Measurements from ENCODE around the gene SLFN13. TPM values are rescaled to one million over a fixed set of nuclear protein-coding genes. Genes with fewer than 3 reads are reported as not detected.

SLFN13 gene
- total RNA-seq, 1 experiment from 2014 or later = 0.10 TPM

GRCh38 chr17:35479271-35479670 lies 30.7 kb upstream of the SLFN13 start:
- BruUV-seq (replicated peaks) = no TSS peak
- ATAC-seq = no peak
- Histone ChIP-seq H3K9me2 (ENCODE audit: insufficient read depth) (no peaks in the 10 kb centered on the region), H3K27ac (ENCODE audit: low read depth, low read length) (no peak overlapping the region), H3K9me3 (ENCODE audit: control insufficient read depth in 1 of 2, insufficient read depth in 1 of 2, low read depth in 1 of 2, low read length in 2 of 2) (no peaks in the 10 kb centered on the region), H3K4me3 (replicated peaks in 1 of 2; ENCODE audit: low read depth in 1 of 2, low read length in 2 of 2) (no peak overlapping the region), H4K20me1 (ENCODE audit: insufficient read depth) (no peaks in the 10 kb centered on the region), H2AFZ (ENCODE audit: low read depth, low read length, poor library complexity, severe bottlenecking) (no peak overlapping the region), H3K4me1 (ENCODE audit: control insufficient read depth in 1 of 2, insufficient read depth in 2 of 2, low read length in 2 of 2) (no peaks in the 10 kb centered on the region), H3K27me3 (ENCODE audit: insufficient read depth, low read length) (peaks cover 64% of the 10 kb centered on the region), H3K9ac (ENCODE audit: low read length) (no peak overlapping the region), H3K79me2 (ENCODE audit: insufficient read depth, low read length) (no peaks in the 10 kb centered on the region), H3K4me2 (ENCODE audit: low read length) (no peak overlapping the region), H3K36me3 (ENCODE audit: control insufficient read depth in 1 of 2, insufficient read depth in 2 of 2, low read length in 2 of 2) (no peaks in the 10 kb centered on the region)
- DNase-seq (ENCODE audit: low read depth, low spot score) = no peak
- intact Hi-C loops (cut with micrococcal nuclease) = no loop called here
- ChIA-PET RAD21 (ENCODE audit: low non-redundant PET in 1 of 2, low total read pairs in 2 of 2, uncharacterized antibody in 2 of 2, unreplicated experiment in 2 of 2) (no interaction called here), POLR2A (no interaction called here), CTCF (no interaction called here)
- TF ChIP-seq CBX3 (IDR thresholded peaks at IDR 0.05; ENCODE audit: low read depth) (no peak), CEBPB (IDR thresholded peaks at IDR 0.05; ENCODE audit: low read depth) (no peak), SIN3A (IDR thresholded peaks at IDR 0.05; ENCODE audit: low read depth) (no peak), MAX (IDR thresholded peaks at IDR 0.05) (no peak), FOSL1 (IDR thresholded peaks at IDR 0.05; ENCODE audit: low read depth) (no peak), ELF1 (IDR thresholded peaks at IDR 0.05; ENCODE audit: borderline replicate concordance, low read depth) (no peak), POLR2A (IDR thresholded peaks at IDR 0.05; ENCODE audit: borderline replicate concordance, extremely low read depth, insufficient read depth, insufficient read length) (no peak), SRF (IDR thresholded peaks at IDR 0.05; ENCODE audit: low read depth) (no peak), ZFX (IDR thresholded peaks at IDR 0.05) (no peak)
- TF ChIP-seq, protein P1, sequence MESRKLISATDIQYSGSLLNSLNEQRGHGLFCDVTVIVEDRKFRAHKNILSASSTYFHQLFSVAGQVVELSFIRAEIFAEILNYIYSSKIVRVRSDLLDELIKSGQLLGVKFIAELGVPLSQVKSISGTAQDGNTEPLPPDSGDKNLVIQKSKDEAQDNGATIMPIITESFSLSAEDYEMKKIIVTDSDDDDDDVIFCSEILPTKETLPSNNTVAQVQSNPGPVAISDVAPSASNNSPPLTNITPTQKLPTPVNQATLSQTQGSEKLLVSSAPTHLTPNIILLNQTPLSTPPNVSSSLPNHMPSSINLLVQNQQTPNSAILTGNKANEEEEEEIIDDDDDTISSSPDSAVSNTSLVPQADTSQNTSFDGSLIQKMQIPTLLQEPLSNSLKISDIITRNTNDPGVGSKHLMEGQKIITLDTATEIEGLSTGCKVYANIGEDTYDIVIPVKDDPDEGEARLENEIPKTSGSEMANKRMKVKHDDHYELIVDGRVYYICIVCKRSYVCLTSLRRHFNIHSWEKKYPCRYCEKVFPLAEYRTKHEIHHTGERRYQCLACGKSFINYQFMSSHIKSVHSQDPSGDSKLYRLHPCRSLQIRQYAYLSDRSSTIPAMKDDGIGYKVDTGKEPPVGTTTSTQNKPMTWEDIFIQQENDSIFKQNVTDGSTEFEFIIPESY (IDR thresholded peaks at IDR 0.05; ENCODE audit: extremely low read depth, insufficient replicate concordance, low read length) = no peak

GRCh38 chr17:35477248-35477647 lies 28.7 kb upstream of the SLFN13 start:
- no TSS peak for BruUV-seq (replicated peaks)
- Histone ChIP-seq H3K9me3 (ENCODE audit: control insufficient read depth in 1 of 2, insufficient read depth in 1 of 2, low read depth in 1 of 2, low read length in 2 of 2) (no peaks in the 10 kb centered on the region), H3K4me3 (replicated peaks in 1 of 2; ENCODE audit: low read depth in 1 of 2, low read length in 2 of 2) (no peak overlapping the region), H4K20me1 (ENCODE audit: insufficient read depth) (no peaks in the 10 kb centered on the region), H3K9me2 (ENCODE audit: insufficient read depth) (no peaks in the 10 kb centered on the region), H3K36me3 (ENCODE audit: control insufficient read depth in 1 of 2, insufficient read depth in 2 of 2, low read length in 2 of 2) (no peaks in the 10 kb centered on the region), H3K9ac (ENCODE audit: low read length) (no peak overlapping the region), H3K4me1 (ENCODE audit: control insufficient read depth in 1 of 2, insufficient read depth in 2 of 2, low read length in 2 of 2) (no peaks in the 10 kb centered on the region), H3K79me2 (ENCODE audit: insufficient read depth, low read length) (no peaks in the 10 kb centered on the region), H2AFZ (ENCODE audit: low read depth, low read length, poor library complexity, severe bottlenecking) (no peak overlapping the region), H3K27ac (ENCODE audit: low read depth, low read length) (no peak overlapping the region), H3K27me3 (ENCODE audit: insufficient read depth, low read length) (peaks cover 48% of the 10 kb centered on the region), H3K4me2 (ENCODE audit: low read length) (no peak overlapping the region)
- POLR2A ChIA-PET = no interaction called here
- no peak for ATAC-seq
- CTCF ChIA-PET = no interaction called here
- DNase-seq (ENCODE audit: low read depth, low spot score) = no peak
- intact Hi-C loops (cut with micrococcal nuclease) = no loop called here
- TF ChIP-seq ZNF274 (IDR thresholded peaks at IDR 0.05; ENCODE audit: low read depth, low read length) (no peak), EZH2 (IDR thresholded peaks at IDR 0.05) (no peak), EZH2phosphoT487 (IDR thresholded peaks at IDR 0.05; ENCODE audit: borderline replicate concordance) (no peak), TCF7L2 (IDR thresholded peaks at IDR 0.05; ENCODE audit: borderline replicate concordance, extremely low read depth, insufficient read depth, insufficient read length) (no peak)
- RAD21 ChIA-PET (ENCODE audit: low non-redundant PET in 1 of 2, low total read pairs in 2 of 2, uncharacterized antibody in 2 of 2, unreplicated experiment in 2 of 2) = no interaction called here
